OCI-LY1 (cell line): ENCODE data around the gene KLK12.

ENCODE experiments used
- H2AFZ ChIP-seq: fragments of 200-600 bp; sonication (generic), shearing (Covaris generic); 2 replicates; pipeline ENCODE4 v1.6.0; 2014; ENCODE audit warnings: antibody characterized with exemption, mild to moderate bottlenecking, low read length
- H3F3A ChIP-seq: fragments of 200-600 bp; sonication (generic), shearing (Covaris generic); 2 replicates; pipeline ENCODE4 v1.6.0; 2014; ENCODE audit warnings: mild to moderate bottlenecking, antibody characterized with exemption, low read length, moderate library complexity; ENCODE audit not compliant: insufficient read depth
- H3K27ac ChIP-seq: fragments of 200-600 bp; sonication (generic); 2 replicates; pipeline ENCODE4 v1.5.1; 2014; ENCODE audit warnings: low read length, mixed run types, mild to moderate bottlenecking, low read depth; ENCODE audit not compliant: poor library complexity, severe bottlenecking
- H3K27me3 ChIP-seq: fragments of 200-600 bp; sonication (generic); 2 replicates; pipeline ENCODE4 v1.6.0; 2014; ENCODE audit warnings: antibody characterized with exemption, mild to moderate bottlenecking, low read length, moderate library complexity; ENCODE audit not compliant: insufficient read depth
- H3K36me3 ChIP-seq: fragments of 200-600 bp; sonication (generic); 2 replicates; pipeline ENCODE4 v1.6.1; 2014; ENCODE audit warnings: mild to moderate bottlenecking, antibody characterized with exemption, low read length, moderate library complexity, mixed read lengths; ENCODE audit not compliant: insufficient read depth
- H3K4me1 ChIP-seq: fragments of 200-600 bp; sonication (generic); 2 replicates; pipeline ENCODE4 v1.5.1; 2014; ENCODE audit warnings: mild to moderate bottlenecking, low read length, moderate library complexity; ENCODE audit not compliant: insufficient read depth, severe bottlenecking
- H3K4me2 ChIP-seq: fragments of 200-600 bp; sonication (generic), shearing (Covaris generic); 2 replicates; pipeline ENCODE4 v1.6.1; 2014; ENCODE audit warnings: low read length
- H3K4me3 ChIP-seq: fragments of 200-600 bp; sonication (generic); 2 replicates; pipeline ENCODE4 v1.5.1; 2014; ENCODE audit warnings: low read length, low read depth, mild to moderate bottlenecking, mixed read lengths; ENCODE audit not compliant: poor library complexity, severe bottlenecking
- H3K79me2 ChIP-seq: fragments of 200-600 bp; shearing (Covaris generic); 2 replicates; pipeline ENCODE4 v1.6.1; 2016; ENCODE audit warnings: mixed run types, low read length, mixed read lengths; ENCODE audit not compliant: insufficient read depth
- H3K9ac ChIP-seq: fragments of 200-600 bp; sonication (generic), shearing (Covaris generic); 2 replicates; pipeline ENCODE4 v1.6.1; 2014; ENCODE audit warnings: mild to moderate bottlenecking, low read length, mixed read lengths
- H3K9me2 ChIP-seq: fragments of 200-600 bp; sonication (generic), shearing (Covaris generic); 2 replicates; pipeline ENCODE4 v1.6.1; 2014; ENCODE audit warnings: low read depth, mild to moderate bottlenecking, low read length, mixed read lengths
- H3K9me3 ChIP-seq: fragments of 200-600 bp; shearing (Covaris generic); 2 replicates; pipeline ENCODE4 v1.6.1; 2014; ENCODE audit warnings: low read length, mixed read lengths
- H4K20me1 ChIP-seq: fragments of 200-600 bp; sonication (generic), shearing (Covaris generic); 2 replicates; pipeline ENCODE4 v1.6.0; 2016; ENCODE audit warnings: mild to moderate bottlenecking, low read length; ENCODE audit not compliant: insufficient read depth
- EZH2 ChIP-seq: fragments of 200-600 bp; sonication (generic), shearing (Covaris generic); IDR thresholded peaks from 2 replicates; pipeline ENCODE4 v1.8.0; 2017; ENCODE audit warnings: borderline replicate concordance, mixed run types, mild to moderate bottlenecking, antibody characterized with exemption, low read length, moderate library complexity, mixed read lengths
- TF ChIP-seq, protein P1 (sequence below): fragments of 200-600 bp; sonication (generic), shearing (Covaris generic); IDR thresholded peaks from 2 replicates; pipeline ENCODE4 v1.5.1; 2017; ENCODE audit warnings: mild to moderate bottlenecking, antibody characterized with exemption, low read length, moderate library complexity, mixed read lengths

Gene KLK12, protein sequence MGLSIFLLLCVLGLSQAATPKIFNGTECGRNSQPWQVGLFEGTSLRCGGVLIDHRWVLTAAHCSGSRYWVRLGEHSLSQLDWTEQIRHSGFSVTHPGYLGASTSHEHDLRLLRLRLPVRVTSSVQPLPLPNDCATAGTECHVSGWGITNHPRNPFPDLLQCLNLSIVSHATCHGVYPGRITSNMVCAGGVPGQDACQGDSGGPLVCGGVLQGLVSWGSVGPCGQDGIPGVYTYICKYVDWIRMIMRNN

DNA sequence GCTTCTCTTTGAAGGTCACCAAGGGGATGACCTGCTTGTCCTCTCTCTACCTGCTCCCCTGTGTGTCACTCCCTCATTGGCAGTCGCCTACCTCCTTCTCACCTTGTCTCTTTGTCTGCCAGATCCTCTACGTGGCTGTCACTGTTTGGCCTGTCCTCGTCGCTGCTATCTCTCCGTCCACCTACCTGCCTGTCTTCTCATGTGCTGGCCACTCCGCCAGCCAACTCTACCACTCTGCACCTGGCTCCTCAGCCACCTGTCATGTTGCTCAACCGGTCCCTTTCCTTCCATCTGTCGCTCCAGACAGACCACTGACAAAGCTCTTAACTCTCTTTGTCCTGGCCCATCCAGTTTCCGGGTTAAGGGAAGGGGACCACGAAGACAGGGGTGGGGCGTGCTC, at the start of gene KLK12:
Gene KLK12 (minus strand): TSS at position 299 of the 400 bp plus-strand sequence. CDS start 381 bp downstream, outside the sequence.
- Histone ChIP-seq H3K27me3 (no peaks in the 10 kb centered on the region; the same call in 1 of the 2 replicates), H3K4me1 (no peaks in the 10 kb centered on the region), H3K4me2 (no peak within 1 kb of the TSS), H3F3A (no peaks in the 10 kb centered on the region), H4K20me1 (no peaks in the 10 kb centered on the region), H3K9me2 (no peaks in the 10 kb centered on the region), H3K9me3 (no peaks in the 10 kb centered on the region), H2AFZ (no peak within 1 kb of the TSS), H3K9ac (no peak within 1 kb of the TSS), H3K27ac (no peak within 1 kb of the TSS), H3K4me3 (no peak within 1 kb of the TSS), H3K79me2 (no peaks in the 10 kb centered on the region), H3K36me3 (no peaks in the 10 kb centered on the region)
- no peak for TF ChIP-seq EZH2
- TF ChIP-seq, protein P1, sequence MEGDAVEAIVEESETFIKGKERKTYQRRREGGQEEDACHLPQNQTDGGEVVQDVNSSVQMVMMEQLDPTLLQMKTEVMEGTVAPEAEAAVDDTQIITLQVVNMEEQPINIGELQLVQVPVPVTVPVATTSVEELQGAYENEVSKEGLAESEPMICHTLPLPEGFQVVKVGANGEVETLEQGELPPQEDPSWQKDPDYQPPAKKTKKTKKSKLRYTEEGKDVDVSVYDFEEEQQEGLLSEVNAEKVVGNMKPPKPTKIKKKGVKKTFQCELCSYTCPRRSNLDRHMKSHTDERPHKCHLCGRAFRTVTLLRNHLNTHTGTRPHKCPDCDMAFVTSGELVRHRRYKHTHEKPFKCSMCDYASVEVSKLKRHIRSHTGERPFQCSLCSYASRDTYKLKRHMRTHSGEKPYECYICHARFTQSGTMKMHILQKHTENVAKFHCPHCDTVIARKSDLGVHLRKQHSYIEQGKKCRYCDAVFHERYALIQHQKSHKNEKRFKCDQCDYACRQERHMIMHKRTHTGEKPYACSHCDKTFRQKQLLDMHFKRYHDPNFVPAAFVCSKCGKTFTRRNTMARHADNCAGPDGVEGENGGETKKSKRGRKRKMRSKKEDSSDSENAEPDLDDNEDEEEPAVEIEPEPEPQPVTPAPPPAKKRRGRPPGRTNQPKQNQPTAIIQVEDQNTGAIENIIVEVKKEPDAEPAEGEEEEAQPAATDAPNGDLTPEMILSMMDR = no peak

DNA sequence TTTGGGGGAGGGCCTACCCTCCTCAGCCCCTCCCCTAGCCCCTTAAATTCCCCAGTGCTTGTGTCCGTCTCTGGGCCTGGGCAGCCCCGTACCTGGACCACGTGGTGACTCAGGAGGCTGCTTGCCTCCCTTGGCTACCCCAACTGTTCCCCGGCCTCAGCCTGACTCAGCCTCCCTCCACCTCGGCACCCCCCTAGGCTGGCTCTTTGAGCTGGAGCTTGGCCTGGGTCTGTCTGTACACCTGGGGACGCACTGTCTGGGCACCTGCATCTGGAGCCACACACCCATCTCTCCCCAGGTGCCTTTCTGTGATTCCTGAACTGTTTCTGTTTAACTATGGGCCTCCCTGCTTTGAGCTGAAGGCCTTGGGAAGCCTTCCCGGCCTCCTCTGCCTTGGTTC, 49.7 kb upstream of the KLK12 start:
- Histone ChIP-seq H3K4me3 (no peak overlapping the region), H3K4me1 (no peaks in the 10 kb centered on the region), H3K27ac (no peak overlapping the region), H2AFZ (no peak overlapping the region), H3K4me2 (no peak overlapping the region), H3K27me3 (no peaks in the 10 kb centered on the region), H3K79me2 (no peaks in the 10 kb centered on the region), H3K9me3 (no peaks in the 10 kb centered on the region), H3F3A (no peaks in the 10 kb centered on the region), H4K20me1 (no peaks in the 10 kb centered on the region), H3K9me2 (no peaks in the 10 kb centered on the region), H3K9ac (no peak overlapping the region), H3K36me3 (no peaks in the 10 kb centered on the region)
- TF ChIP-seq, protein P1 = no peak
- TF ChIP-seq EZH2 = no peak

DNA sequence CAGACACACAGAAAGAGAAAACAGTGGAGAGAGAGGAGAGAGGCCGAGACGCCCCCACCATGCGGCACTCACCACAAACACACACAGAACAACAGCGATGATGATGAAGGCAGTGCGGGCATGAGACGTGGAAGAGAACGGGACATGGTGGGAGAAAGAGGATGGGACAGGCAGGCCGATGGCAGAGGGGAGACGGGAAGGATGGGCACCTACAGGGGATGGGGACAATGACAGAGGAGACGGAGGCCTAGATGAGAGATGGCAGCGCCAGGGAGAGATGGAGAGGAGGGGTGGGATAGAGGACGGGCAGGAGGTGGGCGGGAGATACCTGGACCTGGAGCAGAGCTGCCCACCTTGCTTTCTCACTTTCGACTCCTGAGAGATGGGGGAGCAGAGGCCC, 49.0 kb upstream of the KLK12 start:
- Histone ChIP-seq H3K4me1 (no peaks in the 10 kb centered on the region), H3K9me2 (no peaks in the 10 kb centered on the region), H3K79me2 (no peaks in the 10 kb centered on the region), H3K27me3 (no peaks in the 10 kb centered on the region), H2AFZ (no peak overlapping the region), H3K9me3 (no peaks in the 10 kb centered on the region), H3K9ac (no peak overlapping the region), H4K20me1 (no peaks in the 10 kb centered on the region), H3K4me3 (no peak overlapping the region), H3K36me3 (no peaks in the 10 kb centered on the region), H3K27ac (no peak overlapping the region), H3K4me2 (no peak overlapping the region), H3F3A (no peaks in the 10 kb centered on the region)
- no peak for TF ChIP-seq EZH2
- TF ChIP-seq, protein P1 = no peak
